Left ventricle myocardium inferior (tissue), 1 donor: ENCODE data around the gene ADCY3. TPM values are rescaled to one million over a fixed set of nuclear protein-coding genes. Genes with fewer than 3 reads are reported as not detected.

Source experiments
- DNase-seq: peaks from one replicate; pipeline ENCODE4 v3.0.0-alpha.2; 2020
- H3K27ac ChIP-seq: fragments of 200-600 bp; replicated peaks from 2 replicates; pipeline ENCODE4 v1.8.0; 2021
- H3K27me3 ChIP-seq: fragments of 200-600 bp; 2 replicates; pipeline ENCODE4 v1.8.0; 2021; ENCODE audit warnings: low read depth
- H3K36me3 ChIP-seq: fragments of 200-600 bp; 2 replicates; pipeline ENCODE4 v1.8.0; 2021
- H3K4me1 ChIP-seq: fragments of 200-600 bp; 2 replicates; pipeline ENCODE4 v1.8.0; 2021
- H3K4me3 ChIP-seq: fragments of 200-600 bp; 2 replicates; pipeline ENCODE4 v1.8.0; 2021; ENCODE audit warnings: mild to moderate bottlenecking, moderate library complexity
- H3K9me3 ChIP-seq: fragments of 200-600 bp; replicated peaks from 2 replicates; pipeline ENCODE4 v1.8.0; 2021
- intact Hi-C: fragments of 100-400 bp; cut with micrococcal nuclease; formaldehyde crosslinking; loops from one replicate; pipeline ENCODE4 v1.11.0; 2022
- total RNA-seq: library from RNA; stranded (reverse); fragmentation: NEBNext Ultra II Directional; extraction: Animal tissue kit (Norgen Biotek cat#: 25700); gene quantifications from one replicate; pipeline ENCODE4 v1.2.1, GENCODE V29; 2021
- TF ChIP-seq, protein P1 (sequence below): fragments of 200-600 bp; IDR thresholded peaks from 2 replicates; pipeline ENCODE4 v1.8.0; 2021; ENCODE audit warnings: antibody characterized with exemption, mild to moderate bottlenecking, borderline replicate concordance
- donor health status: DM: no; HTN: yes; CAD: no; lungs with severe emphysema.

Gene ADCY3
- total RNA-seq, 1 donor from 2014 or later: 12.8 TPM

- Histone ChIP-seq H3K36me3 (peaks cover 8% of the 10 kb centered on the region), H3K4me3 (peak overlapping the region; percentile 1), H3K4me1 (peaks cover 24% of the 10 kb centered on the region), H3K27me3 (peaks cover 18% of the 10 kb centered on the region), H3K27ac (peak overlapping the region; percentile 18), H3K9me3 (peaks cover 10% of the 10 kb centered on the region)
- DNase-seq: no peak
- TF ChIP-seq, protein P1, sequence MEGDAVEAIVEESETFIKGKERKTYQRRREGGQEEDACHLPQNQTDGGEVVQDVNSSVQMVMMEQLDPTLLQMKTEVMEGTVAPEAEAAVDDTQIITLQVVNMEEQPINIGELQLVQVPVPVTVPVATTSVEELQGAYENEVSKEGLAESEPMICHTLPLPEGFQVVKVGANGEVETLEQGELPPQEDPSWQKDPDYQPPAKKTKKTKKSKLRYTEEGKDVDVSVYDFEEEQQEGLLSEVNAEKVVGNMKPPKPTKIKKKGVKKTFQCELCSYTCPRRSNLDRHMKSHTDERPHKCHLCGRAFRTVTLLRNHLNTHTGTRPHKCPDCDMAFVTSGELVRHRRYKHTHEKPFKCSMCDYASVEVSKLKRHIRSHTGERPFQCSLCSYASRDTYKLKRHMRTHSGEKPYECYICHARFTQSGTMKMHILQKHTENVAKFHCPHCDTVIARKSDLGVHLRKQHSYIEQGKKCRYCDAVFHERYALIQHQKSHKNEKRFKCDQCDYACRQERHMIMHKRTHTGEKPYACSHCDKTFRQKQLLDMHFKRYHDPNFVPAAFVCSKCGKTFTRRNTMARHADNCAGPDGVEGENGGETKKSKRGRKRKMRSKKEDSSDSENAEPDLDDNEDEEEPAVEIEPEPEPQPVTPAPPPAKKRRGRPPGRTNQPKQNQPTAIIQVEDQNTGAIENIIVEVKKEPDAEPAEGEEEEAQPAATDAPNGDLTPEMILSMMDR: no peak
- intact Hi-C loops: no loop called here
These were observed 6.1 kb downstream of the ADCY3 start for GRCh38 chr2:24913911-24914310.

- Histone ChIP-seq H3K27me3 (peaks cover 10% of the 10 kb centered on the region), H3K27ac (no peak overlapping the region), H3K36me3 (peaks cover 8% of the 10 kb centered on the region), H3K4me1 (peaks cover 15% of the 10 kb centered on the region), H3K4me3 (no peak overlapping the region), H3K9me3 (peaks cover 10% of the 10 kb centered on the region)
- DNase-seq: no peak
- TF ChIP-seq, protein P1: no peak
- intact Hi-C loops: no loop called here
These were observed 7.1 kb downstream of the ADCY3 start for GRCh38 chr2:24912986-24913385.

GRCh38 chr2:24912523-24912922, 7.5 kb downstream of the ADCY3 start:
- Histone ChIP-seq H3K9me3 (peaks cover 10% of the 10 kb centered on the region), H3K27ac (no peak overlapping the region), H3K4me3 (no peak overlapping the region), H3K27me3 (peaks cover 5% of the 10 kb centered on the region), H3K36me3 (peaks cover 8% of the 10 kb centered on the region), H3K4me1 (peaks cover 12% of the 10 kb centered on the region)
- no peak for DNase-seq
- TF ChIP-seq, protein P1: no peak
- intact Hi-C loops: no loop called here

GRCh38 chr2:24910245-24910644, 9.8 kb downstream of the ADCY3 start:
- Histone ChIP-seq H3K27me3 (no peaks in the 10 kb centered on the region), H3K27ac (no peak overlapping the region), H3K4me1 (no peaks in the 10 kb centered on the region), H3K4me3 (no peak overlapping the region), H3K9me3 (peaks cover 10% of the 10 kb centered on the region), H3K36me3 (peaks cover 8% of the 10 kb centered on the region)
- TF ChIP-seq, protein P1: no peak
- intact Hi-C loops: no loop called here
- no peak for DNase-seq

- intact Hi-C loops: no loop called here
- TF ChIP-seq, protein P1: no peak
These were observed 10.4 kb downstream of the ADCY3 start for GRCh38 chr2:24909555-24910177.

More at GRCh38 chr2:24909555-24910177, 10.4 kb downstream of the ADCY3 start:
- no peak for DNase-seq
- Histone ChIP-seq H3K4me3 (no peak overlapping the region), H3K9me3 (peaks cover 10% of the 10 kb centered on the region), H3K27me3 (no peaks in the 10 kb centered on the region), H3K36me3 (peaks cover 8% of the 10 kb centered on the region), H3K4me1 (no peaks in the 10 kb centered on the region), H3K27ac (no peak overlapping the region)
